ENCODE results near the gene LIF.
"Not testable (repeated sequence)": the region's sequence is repeated elsewhere in the genome, so short reads cannot be mapped to it uniquely, and the experiment has no call there.

Gene LIF

DNA sequence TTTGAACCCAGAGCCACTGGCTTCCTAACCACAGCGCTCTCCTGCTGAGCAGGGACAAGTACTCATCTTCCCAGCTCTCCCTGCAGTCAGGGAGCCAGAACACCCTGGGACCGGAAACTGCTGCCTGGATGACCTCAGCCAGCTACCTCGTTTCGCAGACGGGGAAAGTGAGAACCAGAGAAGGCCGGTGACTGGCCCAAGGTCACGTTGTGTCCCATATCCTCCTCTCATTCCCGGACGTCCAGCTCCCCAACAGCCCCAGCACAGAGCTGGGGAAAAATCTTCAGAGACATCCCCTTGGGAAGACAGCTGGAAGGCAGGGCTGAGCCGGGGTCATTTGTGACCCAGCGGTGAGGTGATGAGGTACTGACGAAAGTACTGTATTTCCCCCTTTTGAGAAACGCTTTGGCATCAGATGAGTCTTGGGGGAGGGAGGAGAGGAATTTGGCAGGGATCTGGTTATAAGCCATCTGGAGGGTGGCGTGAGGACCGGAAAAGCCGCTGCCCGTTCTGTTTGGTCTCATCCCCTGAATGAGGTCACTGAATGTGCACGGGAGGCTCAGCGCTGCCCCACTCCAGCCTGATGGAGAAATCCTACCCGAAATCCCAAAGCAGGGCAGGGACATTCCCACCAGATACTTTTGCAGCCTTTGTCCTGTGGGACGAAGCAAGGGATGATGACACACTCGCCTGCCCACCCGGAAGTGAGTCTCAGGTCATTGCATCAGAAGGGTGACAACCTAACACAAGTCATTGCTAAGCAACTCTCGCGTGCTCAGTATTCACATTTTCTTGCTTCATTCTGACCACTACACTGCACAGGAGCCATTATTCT lies 41.1 kb downstream of the LIF start:
- no peak for DNase-seq

DNA sequence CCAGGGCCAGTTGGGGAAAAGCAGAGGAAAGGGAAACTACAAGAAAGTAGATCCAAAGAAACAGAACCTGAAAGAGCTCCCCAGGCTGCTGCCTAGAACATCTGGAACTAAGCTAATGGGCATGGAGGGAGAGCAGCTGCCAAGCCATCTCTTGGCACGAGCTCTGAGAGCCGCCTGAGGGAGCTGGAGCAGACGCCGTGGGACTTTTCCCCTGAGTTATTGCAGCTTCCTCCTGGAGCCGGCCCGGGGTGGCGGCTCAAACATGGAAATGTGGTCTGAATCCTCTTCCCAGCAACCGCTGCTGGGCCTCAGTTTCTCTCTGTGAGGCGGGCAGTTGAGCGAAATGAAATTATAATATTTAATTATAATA lies 41.8 kb downstream of the LIF start:
- peak; percentile 41 for DNase-seq

DNA sequence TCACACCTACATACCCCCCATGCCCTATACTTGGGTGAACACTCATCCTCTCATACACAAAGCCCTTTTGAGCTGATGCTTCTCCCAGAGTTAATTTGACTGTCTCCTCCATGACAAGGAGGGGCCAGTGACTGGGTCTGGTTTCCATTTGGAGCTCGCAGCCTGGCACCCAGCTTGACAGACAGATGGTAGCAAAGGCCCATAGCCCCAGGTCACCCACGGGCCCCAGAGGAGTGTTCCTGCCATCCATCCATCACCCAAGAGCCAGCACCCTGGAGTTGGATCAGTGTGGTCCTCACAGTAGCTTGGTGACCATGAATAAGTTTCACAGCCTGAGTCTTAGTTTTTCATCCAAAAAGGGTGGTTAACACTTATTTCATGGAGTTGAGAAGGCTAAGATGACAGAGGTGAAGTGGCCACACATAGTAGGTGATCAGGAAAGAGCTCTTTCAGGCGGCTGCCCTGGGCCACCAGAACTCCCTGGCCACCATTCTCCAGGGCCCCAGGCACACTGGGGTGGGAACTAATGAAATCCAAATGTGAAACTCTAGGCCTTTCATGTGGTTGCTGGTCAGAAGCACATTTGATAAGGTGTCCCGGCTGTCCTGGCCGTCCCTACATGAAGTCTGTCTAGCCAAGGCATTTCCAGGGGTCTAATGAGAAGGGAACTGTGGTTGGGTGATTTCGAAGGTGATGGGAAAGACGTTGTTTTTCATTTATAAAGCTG lies 42.4 kb downstream of the LIF start:
- DNase-seq: no peak

DNA sequence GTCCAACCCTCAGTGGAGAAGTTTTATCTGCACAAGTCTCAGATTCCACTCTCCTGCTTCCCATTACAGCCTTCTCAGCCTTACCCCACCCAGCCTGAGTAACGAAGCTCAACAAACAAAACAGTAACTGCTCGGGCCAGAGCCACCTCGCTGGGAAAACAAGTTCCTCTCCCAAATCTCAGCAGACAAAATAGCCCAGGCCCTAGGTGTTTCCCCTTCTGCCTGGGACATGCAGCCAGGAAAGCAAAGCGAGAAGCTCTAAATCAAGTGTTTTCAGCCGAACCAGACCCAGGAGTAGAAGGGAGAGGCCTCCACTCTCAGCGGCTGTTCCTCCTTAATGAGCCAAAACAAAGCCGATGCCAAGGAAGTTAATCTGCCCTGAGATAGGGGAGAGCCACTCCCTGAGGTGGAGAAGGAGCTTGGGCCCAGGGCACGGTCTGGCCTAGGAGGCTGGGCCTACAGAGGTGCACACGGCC lies 44.0 kb downstream of the LIF start:
- DNase-seq: no peak

DNA sequence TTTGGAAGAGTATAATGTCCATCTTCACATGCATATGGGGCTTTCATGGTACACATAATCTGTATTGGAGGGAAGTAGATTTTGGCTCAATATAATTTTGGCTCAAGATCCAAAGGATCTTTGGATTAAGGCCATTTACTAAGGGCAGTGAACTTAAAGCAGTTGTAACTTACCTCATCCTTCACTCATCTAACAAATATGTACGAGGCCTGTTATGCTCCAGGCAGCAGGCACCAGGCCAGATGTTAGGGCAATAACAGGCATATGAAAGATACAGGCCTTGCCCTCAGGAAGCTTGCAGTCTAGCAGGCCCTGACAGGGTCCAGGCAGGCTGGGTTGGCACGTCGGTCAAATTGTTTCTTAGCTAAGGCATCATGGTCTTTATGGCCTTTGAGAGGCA lies 44.6 kb downstream of the LIF start:
- DNase-seq: no peak

DNA sequence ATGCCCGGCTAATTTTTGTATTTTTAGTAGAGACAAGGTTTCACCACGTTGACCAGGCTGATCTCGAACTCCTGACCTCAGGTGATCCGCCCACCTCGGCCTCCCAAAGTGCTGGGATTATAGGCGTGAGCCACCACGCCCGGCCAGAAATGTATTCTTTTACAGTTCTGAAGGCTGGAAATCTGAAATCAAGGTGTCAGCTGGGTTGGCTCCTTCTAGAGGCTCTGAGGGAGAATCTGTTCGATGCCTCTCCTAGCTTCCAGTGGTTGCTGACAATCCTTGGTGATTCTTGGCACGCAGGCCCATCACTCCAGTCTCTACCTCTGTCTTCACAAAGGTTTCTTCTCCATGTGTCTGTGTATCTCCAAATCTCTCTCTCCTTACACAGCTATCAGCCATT lies 45.7 kb downstream of the LIF start:
- DNase-seq: not testable (repeated sequence)

DNA sequence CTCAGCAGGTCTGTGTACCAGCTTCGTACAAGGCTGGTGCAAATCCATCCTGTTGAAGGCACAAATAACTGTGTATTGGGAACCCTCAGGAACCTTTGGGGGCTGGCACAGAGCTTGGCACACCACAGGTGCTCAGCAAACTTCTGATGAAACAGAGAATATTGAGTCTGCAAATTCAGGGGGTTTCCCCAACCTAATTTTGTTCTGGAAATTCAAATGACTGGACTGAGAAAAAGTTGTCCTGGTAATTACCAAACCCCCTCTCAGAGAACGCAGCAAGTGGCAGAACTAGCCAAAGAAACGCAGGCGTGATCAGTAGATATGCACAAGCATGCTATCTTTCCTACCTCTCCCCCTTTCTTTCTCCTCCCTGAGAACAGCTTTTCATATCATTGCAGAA lies 47.6 kb downstream of the LIF start:
- no peak for DNase-seq

DNA sequence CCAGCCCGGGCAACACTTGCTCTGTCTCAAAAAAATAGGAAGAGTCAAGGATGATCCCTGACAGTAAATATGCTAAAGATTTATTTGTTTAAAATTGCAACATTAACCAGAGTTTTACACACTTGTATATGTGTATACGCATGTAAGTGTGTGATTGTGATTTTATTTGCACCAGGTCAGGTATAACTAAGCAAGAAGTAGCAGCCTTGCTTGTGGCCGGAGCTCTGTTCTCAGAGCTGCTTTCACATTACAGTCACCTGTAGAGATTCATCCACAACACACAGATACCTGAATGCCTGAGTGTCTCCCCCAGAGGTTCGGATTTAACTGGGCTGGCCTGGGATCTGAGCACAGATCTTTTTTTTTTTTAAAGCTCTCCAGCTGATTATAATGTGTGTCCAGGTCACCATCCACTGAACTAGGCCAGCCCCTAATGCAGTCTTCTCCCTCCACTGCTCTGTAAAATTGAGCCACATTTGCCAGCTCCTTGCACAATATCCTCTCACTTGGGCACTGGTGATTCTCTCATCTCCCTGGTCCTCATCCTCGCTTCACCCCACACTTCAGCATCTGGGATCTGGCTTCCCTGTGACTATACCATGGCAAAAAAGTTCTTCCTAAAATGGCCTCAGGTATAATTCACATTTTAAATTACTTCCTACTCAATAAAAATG lies 48.3 kb downstream of the LIF start:
- no peak for DNase-seq

DNA sequence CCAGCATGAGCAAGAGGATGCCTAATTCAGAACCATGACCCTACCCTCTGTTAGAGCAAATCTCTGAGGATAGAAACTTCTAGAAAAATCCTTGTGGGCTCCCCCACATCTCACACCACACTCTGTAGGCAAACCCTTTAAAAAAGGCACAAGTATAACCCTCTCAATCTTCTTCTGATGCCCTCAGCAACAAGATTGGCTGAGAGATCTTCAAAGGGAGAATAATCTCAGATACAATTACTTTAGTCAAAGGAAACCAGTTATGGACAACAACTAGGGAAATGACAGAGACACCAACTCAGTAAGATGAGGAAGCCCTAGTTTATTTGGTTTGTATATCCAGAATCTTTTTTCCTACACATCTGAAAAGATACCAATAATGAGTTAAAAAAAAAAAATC lies 49.2 kb downstream of the LIF start:
- no peak for DNase-seq

DNA sequence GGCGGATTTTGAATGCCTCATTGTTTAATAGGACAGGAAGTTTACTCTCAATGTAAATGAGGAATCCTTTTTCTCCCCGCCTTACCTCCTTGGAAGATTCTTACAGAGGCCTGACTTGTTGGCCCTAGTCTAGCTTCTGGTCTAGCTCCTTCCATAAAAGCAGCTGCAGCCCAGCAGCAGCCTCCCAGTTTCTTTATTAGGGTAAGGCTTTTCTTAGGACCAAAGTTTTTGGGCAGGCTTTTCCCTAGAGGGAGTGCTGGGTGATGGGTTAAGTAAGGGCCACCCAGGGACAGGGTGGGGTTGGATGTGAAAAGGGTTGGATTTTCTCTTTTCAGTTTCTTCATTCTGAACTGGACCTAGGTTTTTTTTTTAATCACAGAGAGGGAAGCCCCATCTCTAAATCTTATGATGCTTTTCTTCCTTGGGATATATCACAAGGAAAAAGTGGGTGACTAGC lies 49.7 kb downstream of the LIF start:
- DNase-seq: no peak

DNA sequence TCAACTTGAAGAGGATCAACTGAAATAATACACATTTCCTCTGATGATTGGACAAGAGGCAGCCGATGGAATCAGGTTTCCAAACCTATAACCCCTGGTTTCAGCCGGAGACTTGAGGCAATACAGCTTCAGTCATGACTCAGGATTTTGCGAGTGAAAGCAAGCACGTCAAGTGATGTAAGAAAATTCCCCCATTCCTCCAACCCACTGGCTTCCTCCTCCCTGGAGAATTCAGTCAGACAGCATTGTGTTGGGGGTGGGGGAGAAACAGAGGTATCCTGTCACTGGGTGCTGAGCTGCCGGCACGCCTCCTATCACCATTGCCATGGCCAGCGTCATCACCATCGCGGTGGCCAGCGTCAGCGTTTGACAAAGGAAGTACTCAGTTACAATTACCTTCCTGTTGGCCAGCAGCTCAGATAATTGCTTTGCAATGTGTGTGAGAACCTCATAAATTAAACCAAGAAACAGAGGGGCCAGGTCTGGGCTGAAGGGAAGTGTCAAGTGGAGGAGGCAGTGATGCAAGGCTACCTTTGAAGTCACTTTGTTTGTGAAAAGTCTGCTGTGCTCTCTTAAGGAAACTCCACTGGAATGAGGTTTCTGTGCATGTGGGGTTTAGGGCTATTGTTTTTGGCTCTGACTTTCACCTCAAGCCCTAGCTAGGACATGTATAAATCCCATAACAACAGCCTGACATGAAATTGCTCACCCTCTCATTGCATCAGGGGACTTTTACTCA lies 50.2 kb downstream of the LIF start:
- no peak for DNase-seq

DNA sequence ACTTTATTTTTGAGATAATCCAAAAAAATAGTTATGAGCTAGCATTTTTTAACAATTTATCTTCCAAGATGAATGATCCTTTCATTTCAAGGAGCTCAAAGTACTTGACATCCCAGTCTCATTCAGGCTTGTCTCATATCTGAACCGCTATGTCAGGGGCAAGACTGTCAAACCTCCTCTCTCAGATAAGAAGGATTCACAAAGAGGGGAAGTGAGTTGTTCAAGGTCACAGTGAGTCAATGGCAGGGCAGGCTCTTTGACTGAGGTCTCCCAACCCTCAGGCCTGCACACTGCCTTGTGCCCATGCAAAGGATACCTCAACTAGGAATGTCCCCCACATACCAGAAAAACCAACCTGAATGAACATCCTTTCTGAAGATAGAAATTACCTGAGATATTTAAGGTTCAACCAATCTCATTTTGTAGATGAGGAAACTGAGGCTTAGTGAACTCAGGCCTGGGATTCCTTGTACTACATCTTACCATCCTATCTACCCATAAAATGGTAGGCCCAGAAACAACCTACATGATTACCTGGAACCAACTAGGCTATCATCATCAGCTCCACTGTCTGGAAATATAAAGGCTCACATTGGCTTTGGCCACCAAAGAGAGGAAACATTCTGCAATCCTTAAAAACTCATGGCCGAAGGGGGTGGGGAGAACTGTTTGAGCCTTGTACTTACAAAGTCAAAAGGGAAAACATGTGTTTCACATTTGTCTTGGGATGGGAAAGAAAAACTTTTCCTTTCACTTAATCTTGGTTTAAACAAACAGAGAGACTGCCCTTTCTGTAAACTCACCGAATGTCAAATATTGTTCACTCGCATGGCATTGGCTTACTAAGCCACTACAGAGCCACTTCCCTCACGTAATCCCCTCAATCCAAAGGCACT lies 51.1 kb downstream of the LIF start:
- no peak for DNase-seq

DNA sequence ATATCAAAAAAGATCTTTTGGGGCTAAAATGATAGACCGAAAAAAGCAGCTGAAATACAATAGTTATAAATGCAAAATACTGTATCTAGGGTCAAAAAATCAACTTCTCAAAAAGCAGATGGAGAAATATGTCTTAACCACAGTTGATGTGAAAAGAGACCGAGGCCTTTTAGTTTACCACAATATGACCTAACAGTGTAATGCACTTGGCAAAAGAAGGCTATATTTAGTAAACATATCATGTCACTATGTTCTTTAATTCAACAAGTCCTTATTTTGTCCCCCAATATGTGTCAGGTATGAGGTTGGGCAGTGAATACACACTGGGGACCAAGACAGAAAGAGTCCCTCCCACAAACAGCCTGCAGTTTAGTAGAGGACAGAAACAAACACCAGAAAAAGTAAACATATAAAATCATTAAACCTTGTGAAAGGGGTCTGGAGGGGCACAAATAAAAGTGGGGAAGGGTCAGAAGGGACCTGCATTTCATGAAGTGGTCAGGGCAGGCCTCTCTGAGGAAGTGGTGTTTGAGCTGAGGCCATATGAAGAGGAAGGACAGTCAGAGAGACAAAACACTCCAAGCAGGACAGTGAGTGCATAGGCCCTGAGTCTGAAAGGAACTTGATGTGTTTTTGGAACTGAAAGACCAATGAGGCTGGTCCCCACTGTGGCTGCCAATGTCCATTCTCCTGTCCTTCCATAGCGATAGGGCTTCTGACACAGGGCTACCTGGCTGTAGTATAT lies 53.4 kb downstream of the LIF start:
- no peak for DNase-seq

DNA sequence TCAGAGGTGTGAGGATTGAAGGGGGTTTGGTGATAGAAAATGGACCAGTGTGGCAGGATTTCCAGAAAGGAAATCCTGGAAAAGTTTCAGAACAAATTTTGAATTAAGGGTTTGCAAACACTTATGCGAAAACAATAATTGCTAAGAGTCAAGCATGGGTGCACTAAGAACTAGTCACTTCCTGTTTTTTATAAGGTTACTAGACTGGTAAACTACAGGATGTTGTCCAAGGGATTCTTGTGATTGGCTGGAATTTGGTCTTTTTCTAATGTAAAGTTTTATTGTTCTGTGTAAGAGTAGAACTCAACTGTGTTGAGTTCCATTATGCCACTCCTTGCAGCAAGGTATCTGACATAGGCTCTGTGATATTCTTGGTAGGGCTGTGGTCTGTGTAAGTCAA lies 54.1 kb downstream of the LIF start:
- no peak for DNase-seq

DNA sequence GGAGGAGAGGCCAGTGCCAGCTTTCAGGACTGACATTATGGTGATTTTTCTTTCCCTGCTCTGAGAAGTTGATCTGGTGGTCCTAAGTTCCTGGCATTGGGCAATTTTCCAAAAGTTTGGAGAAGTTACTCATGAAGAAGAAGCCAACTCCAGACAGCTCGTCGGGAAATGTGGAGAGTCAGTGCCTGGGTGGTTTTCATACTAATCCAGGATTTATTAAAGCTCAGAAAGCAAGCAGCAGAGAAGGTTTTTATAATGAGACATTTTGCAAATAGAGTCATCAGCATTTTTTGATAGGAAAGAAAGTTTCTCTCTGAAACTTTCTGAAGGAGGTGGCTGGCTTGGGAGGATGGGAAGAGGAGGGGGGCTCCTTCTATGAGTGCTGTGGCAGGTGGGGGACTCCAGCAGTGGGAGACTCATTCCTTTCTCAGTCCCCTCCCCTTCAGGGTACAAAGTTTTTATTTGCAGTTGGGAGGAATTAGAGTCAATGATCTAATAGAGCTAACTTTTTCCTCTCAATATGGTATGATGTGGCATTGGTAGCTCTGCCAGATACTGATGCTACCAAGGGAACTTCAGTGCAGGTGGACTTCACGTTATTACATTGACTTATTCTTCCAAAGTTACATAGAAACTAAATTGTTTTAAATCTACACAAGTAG lies 55.4 kb downstream of the LIF start:
- no peak for DNase-seq

DNA sequence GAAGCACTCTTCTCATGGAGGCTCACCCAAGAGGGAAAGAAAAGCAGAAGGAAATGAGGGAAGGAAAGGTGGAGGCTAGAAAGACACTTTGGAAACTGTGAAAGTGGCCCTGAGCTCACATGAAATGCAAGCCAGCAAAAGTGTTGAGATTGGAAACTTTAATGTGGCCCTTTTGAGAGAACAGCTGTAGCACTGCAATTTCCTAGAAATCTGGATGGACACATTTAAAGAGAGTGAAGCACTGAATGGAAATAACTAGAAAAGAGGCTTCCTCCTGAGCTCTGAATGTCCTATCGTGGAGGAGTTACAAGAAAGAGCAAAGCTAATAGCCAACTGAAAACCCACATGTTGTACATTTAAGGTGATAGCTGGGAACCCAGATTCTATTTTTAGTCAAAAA lies 56.0 kb downstream of the LIF start:
- DNase-seq: no peak

All from NCI-H2171 treated with DMSO at 0.1 percent for 48 hours (cell line).